Sigmoid colon (tissue), 4 donors: ENCODE measurements around the gene SLCO3A1.

Experiments
- EP300 ChIP-seq, 4 donors: sonication (generic); formaldehyde crosslinking; IDR thresholded peaks; one replicate each; pipeline ENCODE4 v1.6.1; 2017; ENCODE audit warnings: antibody characterized with exemption in 4 of 4
- POLR2A ChIP-seq, 2 donors: fragments of 450-650 bp; IDR thresholded peaks; one replicate each; pipeline ENCODE4 v1.6.1; 2016; ENCODE audit warnings: antibody characterized with exemption in 2 of 2, mild to moderate bottlenecking in 2 of 2, moderate library complexity in 2 of 2
- POLR2AphosphoS5 ChIP-seq, 4 donors: sonication (generic); formaldehyde crosslinking; IDR thresholded peaks; one replicate each; pipeline ENCODE4 v1.6.1; 2017; ENCODE audit warnings: antibody characterized with exemption in 4 of 4
- TF ChIP-seq, protein P1 (sequence below), 4 experiments: fragments of 450-650 bp in 3 of 4; fragments of 200-600 bp in 1 of 4; IDR thresholded peaks; one replicate each; pipeline ENCODE4 v1.5.1; 2016 to 2019; ENCODE audit warnings: antibody characterized with exemption in 4 of 4, mild to moderate bottlenecking in 3 of 4, moderate library complexity in 2 of 4

DNA sequence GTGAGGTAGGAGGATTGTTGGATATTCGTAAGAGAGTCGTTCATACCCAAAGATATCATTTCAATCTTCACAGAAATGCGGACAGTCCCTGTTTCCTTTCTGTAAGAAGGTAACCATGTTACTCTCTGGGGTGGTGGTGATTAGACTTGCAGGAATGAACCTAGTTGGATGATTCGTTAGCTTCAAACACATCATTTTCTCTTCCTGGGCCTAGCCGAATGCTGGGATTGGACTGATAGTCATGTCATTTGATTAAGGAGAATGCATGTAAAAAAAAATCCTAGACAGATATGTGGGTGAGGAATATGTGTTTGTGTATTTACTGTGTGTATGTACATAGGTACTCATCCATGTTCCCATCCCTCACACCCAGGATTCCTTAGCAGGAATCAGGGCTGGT, 12.4 kb downstream of the SLCO3A1 start:
- TF ChIP-seq, protein P1, sequence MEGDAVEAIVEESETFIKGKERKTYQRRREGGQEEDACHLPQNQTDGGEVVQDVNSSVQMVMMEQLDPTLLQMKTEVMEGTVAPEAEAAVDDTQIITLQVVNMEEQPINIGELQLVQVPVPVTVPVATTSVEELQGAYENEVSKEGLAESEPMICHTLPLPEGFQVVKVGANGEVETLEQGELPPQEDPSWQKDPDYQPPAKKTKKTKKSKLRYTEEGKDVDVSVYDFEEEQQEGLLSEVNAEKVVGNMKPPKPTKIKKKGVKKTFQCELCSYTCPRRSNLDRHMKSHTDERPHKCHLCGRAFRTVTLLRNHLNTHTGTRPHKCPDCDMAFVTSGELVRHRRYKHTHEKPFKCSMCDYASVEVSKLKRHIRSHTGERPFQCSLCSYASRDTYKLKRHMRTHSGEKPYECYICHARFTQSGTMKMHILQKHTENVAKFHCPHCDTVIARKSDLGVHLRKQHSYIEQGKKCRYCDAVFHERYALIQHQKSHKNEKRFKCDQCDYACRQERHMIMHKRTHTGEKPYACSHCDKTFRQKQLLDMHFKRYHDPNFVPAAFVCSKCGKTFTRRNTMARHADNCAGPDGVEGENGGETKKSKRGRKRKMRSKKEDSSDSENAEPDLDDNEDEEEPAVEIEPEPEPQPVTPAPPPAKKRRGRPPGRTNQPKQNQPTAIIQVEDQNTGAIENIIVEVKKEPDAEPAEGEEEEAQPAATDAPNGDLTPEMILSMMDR (IDR thresholded peaks at IDR 0.05): no peak
- TF ChIP-seq POLR2A (IDR thresholded peaks at IDR 0.05): no peak
- no peak for TF ChIP-seq POLR2AphosphoS5 (IDR thresholded peaks at IDR 0.05)
- no peak for TF ChIP-seq EP300 (IDR thresholded peaks at IDR 0.05)
